ENCODE results near the gene NYAP1. TPM values are rescaled to one million over a fixed set of nuclear protein-coding genes. Genes with fewer than 3 reads are reported as not detected.
A peak's percentile ranks its signal among the peaks of the same experiment; 100 is the strongest.
"Not testable (repeated sequence)": the region's sequence is repeated elsewhere in the genome, so short reads cannot be mapped to it uniquely, and the experiment has no call there.

Gene NYAP1
- total RNA-seq, 3 donors from 2014 or later = 0.23 to 2.8 (median 0.46) TPM

DNA sequence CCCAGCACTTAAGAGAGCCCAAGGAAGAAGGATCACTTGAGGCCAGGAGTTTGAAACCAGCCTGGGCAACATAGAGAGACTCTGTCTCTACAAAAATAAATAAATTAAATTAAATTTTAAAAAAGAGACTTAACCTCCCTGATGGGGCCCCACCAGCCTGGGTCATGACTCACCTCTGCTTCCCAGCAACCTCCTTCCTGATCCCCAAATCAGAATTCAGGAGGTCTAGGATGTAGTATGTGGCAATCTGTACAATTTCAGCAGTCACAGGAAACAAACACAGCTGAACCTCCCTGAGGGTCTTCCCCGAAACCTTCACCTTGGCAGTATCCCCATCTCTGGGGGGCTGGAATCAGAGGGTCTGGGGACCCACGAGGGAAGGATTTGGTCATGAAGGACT lies 37.7 kb upstream of the NYAP1 start:
- intact Hi-C loops (cut with DNase I, micrococcal nuclease) = no loop called here
- DNase-seq = peak in 1 of 3 donors; percentile 2
- no peaks in the 10 kb centered on the region for H3K9me3 ChIP-seq
- H3K4me1 ChIP-seq (ENCODE audit: low read depth) = no peaks in the 10 kb centered on the region
- ATAC-seq = no peak
- H3K4me3 ChIP-seq = no peak overlapping the region
- H3K36me3 ChIP-seq (ENCODE audit: low read depth) = no peaks in the 10 kb centered on the region
- TF ChIP-seq, protein P1, sequence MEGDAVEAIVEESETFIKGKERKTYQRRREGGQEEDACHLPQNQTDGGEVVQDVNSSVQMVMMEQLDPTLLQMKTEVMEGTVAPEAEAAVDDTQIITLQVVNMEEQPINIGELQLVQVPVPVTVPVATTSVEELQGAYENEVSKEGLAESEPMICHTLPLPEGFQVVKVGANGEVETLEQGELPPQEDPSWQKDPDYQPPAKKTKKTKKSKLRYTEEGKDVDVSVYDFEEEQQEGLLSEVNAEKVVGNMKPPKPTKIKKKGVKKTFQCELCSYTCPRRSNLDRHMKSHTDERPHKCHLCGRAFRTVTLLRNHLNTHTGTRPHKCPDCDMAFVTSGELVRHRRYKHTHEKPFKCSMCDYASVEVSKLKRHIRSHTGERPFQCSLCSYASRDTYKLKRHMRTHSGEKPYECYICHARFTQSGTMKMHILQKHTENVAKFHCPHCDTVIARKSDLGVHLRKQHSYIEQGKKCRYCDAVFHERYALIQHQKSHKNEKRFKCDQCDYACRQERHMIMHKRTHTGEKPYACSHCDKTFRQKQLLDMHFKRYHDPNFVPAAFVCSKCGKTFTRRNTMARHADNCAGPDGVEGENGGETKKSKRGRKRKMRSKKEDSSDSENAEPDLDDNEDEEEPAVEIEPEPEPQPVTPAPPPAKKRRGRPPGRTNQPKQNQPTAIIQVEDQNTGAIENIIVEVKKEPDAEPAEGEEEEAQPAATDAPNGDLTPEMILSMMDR (IDR thresholded peaks at IDR 0.05) = no peak

- peak in 1 of 3 donors; percentile 4 for DNase-seq
- ATAC-seq; H3K9me3 ChIP-seq; H3K4me1 ChIP-seq (ENCODE audit: low read depth); H3K36me3 ChIP-seq (ENCODE audit: low read depth); intact Hi-C loops (cut with DNase I, micrococcal nuclease); H3K4me3 ChIP-seq: not testable (repeated sequence)
These were observed 36.4 kb upstream of the NYAP1 start for GRCh38 chr7:100447363-100447762.

GRCh38 chr7:100449190-100449795 lies 34.4 kb upstream of the NYAP1 start:
- Histone ChIP-seq H3K4me1 (ENCODE audit: low read depth) (no peaks in the 10 kb centered on the region), H3K36me3 (ENCODE audit: low read depth) (no peaks in the 10 kb centered on the region), H3K4me3 (no peak overlapping the region), H3K9me3 (no peaks in the 10 kb centered on the region)
- TF ChIP-seq, protein P1 (IDR thresholded peaks at IDR 0.05) = no peak
- intact Hi-C loops (cut with DNase I, micrococcal nuclease) = no loop called here
- DNase-seq (no peak), ATAC-seq (no peak)

- Histone ChIP-seq H3K4me3 (no peak overlapping the region), H3K4me1 (ENCODE audit: low read depth) (no peaks in the 10 kb centered on the region), H3K9me3 (no peaks in the 10 kb centered on the region), H3K36me3 (ENCODE audit: low read depth) (no peaks in the 10 kb centered on the region)
- intact Hi-C loops (cut with DNase I, micrococcal nuclease) = no loop called here
- ATAC-seq = no peak
- TF ChIP-seq, protein P1 (IDR thresholded peaks at IDR 0.05) = no peak
- DNase-seq = no peak
These were observed 31.2 kb upstream of the NYAP1 start for GRCh38 chr7:100452513-100452912.

DNA sequence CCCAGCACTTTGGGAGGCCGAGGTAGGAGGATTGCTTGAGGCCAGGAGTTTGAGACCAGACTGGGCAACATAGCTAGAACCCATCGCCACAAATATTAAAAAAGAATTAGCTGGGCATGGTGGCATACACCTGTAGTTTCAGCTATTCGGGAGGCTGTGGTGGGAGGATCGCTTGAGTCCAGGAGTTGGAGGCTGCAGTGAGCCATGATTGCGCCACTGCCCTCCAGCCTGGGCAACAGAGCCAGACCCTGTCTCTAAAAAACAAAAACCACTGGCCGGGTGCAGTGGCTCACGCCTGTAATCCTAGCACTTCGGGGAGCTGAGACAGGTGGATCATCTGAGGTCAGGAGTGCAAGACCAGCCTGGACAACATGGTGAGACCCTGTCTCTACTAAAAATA lies 29.9 kb upstream of the NYAP1 start:
- H3K4me1 ChIP-seq (ENCODE audit: low read depth); DNase-seq; H3K4me3 ChIP-seq; ATAC-seq; H3K36me3 ChIP-seq (ENCODE audit: low read depth); H3K9me3 ChIP-seq; intact Hi-C loops (cut with DNase I, micrococcal nuclease): not testable (repeated sequence)

DNA sequence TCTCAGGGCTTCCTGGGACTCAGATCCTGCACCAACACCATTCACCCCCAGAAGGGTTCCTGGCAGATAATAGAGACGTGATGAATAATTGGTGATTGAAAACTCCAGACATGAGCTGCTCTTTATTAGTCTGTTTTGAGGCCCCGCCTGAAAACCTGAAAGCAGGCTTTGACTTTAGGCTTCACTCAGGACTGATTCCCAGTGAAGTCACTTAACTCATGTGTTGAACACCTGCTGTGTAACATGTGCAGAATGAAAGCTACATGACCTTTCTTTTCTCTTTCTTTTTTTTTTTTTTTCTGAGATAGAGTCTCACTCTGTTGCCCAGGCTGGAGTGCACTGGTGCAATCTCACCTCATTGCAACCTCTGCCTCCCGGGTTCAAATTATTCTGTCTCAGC lies 28.5 kb upstream of the NYAP1 start:
- no peaks in the 10 kb centered on the region for H3K9me3 ChIP-seq
- no peak overlapping the region for H3K4me3 ChIP-seq
- DNase-seq (no peak), ATAC-seq (no peak)
- intact Hi-C loops (cut with DNase I, micrococcal nuclease) = no loop called here
- no peaks in the 10 kb centered on the region for H3K36me3 ChIP-seq (ENCODE audit: low read depth)
- H3K4me1 ChIP-seq (ENCODE audit: low read depth) = no peaks in the 10 kb centered on the region
- TF ChIP-seq, protein P1 (IDR thresholded peaks at IDR 0.05) = no peak

GRCh38 chr7:100456562-100456961 lies 27.2 kb upstream of the NYAP1 start:
- Histone ChIP-seq H3K4me3 (no peak overlapping the region), H3K36me3 (ENCODE audit: low read depth) (no peaks in the 10 kb centered on the region), H3K4me1 (ENCODE audit: low read depth) (no peaks in the 10 kb centered on the region), H3K9me3 (no peaks in the 10 kb centered on the region)
- no peak for ATAC-seq
- DNase-seq = no peak
- intact Hi-C loops (cut with DNase I, micrococcal nuclease) = no loop called here
- TF ChIP-seq, protein P1 (IDR thresholded peaks at IDR 0.05) = no peak
